ENCODE data around the gene FAM180B.
"Not testable (repeated sequence)": the region's sequence is repeated elsewhere in the genome, so short reads cannot be mapped to it uniquely, and the experiment has no call there.

FAM180B gene

GRCh38 chr11:47595029-47595428 is 8.6 kb downstream of the FAM180B start:
- no peak for DNase-seq (ENCODE audit: low read depth)

- DNase-seq (ENCODE audit: low read depth), result no peak
These were observed 9.5 kb downstream of the FAM180B start for GRCh38 chr11:47595967-47596366.

GRCh38 chr11:47599902-47600301 is 13.4 kb downstream of the FAM180B start:
- no peak for DNase-seq (ENCODE audit: low read depth)

- no peak for DNase-seq (ENCODE audit: low read depth)
These were observed 16.8 kb downstream of the FAM180B start for GRCh38 chr11:47603295-47603694.

- DNase-seq (ENCODE audit: low read depth), result no peak
These were observed 19.4 kb downstream of the FAM180B start for GRCh38 chr11:47605921-47606320.

GRCh38 chr11:47606731-47607130 is 20.3 kb downstream of the FAM180B start:
- no peak for DNase-seq (ENCODE audit: low read depth)

GRCh38 chr11:47607380-47607779 is 20.9 kb downstream of the FAM180B start:
- DNase-seq (ENCODE audit: low read depth), result no peak

- no peak for DNase-seq (ENCODE audit: low read depth)
These were observed 23.2 kb downstream of the FAM180B start for GRCh38 chr11:47609675-47610074.

- DNase-seq (ENCODE audit: low read depth), result no peak
These were observed 24.9 kb downstream of the FAM180B start for GRCh38 chr11:47611348-47611794.

- DNase-seq (ENCODE audit: low read depth), result no peak
These were observed 28.8 kb downstream of the FAM180B start for GRCh38 chr11:47615249-47615648.

- no peak for DNase-seq (ENCODE audit: low read depth)
These were observed 30.4 kb downstream of the FAM180B start for GRCh38 chr11:47616726-47617416.

GRCh38 chr11:47617417-47617809 is 30.9 kb downstream of the FAM180B start:
- DNase-seq (ENCODE audit: low read depth), result no peak

GRCh38 chr11:47620836-47621378 is 34.4 kb downstream of the FAM180B start:
- no peak for DNase-seq (ENCODE audit: low read depth)

- no peak for DNase-seq (ENCODE audit: low read depth)
These were observed 39.8 kb downstream of the FAM180B start for GRCh38 chr11:47626234-47626633.

- no peak for DNase-seq (ENCODE audit: low read depth)
These were observed 41.5 kb downstream of the FAM180B start for GRCh38 chr11:47628026-47628425.

GRCh38 chr11:47631473-47631872 is 45.0 kb downstream of the FAM180B start:
- DNase-seq (ENCODE audit: low read depth), result no peak

- not testable (repeated sequence) for DNase-seq (ENCODE audit: low read depth)
These were observed 49.9 kb downstream of the FAM180B start for GRCh38 chr11:47636331-47636730.

All from stimulated activated CD8-positive, alpha-beta memory T cell treated with anti-CD3 and anti-CD28 coated beads, Interleukin-15, amount 100 ng/mL, for 1 hour (primary cell).